Measurements from ENCODE around the gene PHTF1.

DNA sequence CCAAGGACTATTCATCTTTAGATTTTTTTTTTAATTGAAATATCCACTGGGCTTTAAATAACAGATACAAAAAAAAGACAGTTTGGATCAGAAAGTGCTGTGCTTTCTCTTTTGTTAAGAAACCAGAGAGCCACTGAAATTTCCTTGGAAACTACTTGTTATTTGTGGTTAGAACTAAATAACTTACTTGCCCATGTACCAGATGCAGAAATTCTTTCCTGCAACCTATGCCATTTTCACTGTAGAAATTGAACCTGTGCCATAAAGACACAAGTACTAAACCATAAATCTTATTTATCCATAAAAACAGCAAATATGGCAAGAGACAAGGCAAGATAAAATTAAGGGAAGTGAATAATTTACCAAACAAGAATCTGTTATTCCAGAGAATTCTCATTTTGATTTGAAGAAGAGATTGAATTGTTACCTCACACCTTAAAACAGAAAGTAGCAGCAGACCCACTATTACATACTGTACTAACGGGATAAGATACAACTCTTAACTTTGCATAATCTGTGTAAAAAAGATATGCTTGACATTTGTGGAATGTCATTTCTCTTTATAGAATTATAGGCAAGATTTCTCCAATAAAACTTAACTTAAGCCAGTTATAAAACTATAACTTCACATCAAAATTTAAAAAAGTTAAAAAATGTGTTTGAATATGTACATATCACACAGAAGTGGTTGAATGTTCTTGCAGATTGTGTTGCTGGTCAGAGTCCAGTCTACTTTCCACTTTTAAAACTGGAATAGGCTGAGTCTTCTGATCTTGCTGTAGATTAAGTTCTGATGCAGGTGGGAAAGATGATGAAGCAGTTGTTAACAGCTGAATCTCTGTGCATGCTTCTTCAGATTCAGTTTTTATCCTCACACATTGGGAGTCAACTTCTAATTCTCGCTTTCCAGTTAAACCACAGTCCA, 6.3 kb upstream of the PHTF1 start:
- TF ChIP-seq, protein P1, sequence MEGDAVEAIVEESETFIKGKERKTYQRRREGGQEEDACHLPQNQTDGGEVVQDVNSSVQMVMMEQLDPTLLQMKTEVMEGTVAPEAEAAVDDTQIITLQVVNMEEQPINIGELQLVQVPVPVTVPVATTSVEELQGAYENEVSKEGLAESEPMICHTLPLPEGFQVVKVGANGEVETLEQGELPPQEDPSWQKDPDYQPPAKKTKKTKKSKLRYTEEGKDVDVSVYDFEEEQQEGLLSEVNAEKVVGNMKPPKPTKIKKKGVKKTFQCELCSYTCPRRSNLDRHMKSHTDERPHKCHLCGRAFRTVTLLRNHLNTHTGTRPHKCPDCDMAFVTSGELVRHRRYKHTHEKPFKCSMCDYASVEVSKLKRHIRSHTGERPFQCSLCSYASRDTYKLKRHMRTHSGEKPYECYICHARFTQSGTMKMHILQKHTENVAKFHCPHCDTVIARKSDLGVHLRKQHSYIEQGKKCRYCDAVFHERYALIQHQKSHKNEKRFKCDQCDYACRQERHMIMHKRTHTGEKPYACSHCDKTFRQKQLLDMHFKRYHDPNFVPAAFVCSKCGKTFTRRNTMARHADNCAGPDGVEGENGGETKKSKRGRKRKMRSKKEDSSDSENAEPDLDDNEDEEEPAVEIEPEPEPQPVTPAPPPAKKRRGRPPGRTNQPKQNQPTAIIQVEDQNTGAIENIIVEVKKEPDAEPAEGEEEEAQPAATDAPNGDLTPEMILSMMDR (IDR thresholded peaks at IDR 0.05), result no peak
- TF ChIP-seq EZH2 (IDR thresholded peaks at IDR 0.05; ENCODE audit: borderline replicate concordance, insufficient read depth, low read depth, low read length, poor library complexity, severe bottlenecking), result no peak
